Skeletal muscle satellite cell (primary cell): ENCODE data around the gene ABI3BP.

ENCODE experiments used
- H3K27me3 ChIP-seq: 2 replicates; pipeline ENCODE4 v1.7.0; 2013; ENCODE audit warnings: low read length; ENCODE audit not compliant: control insufficient read depth, insufficient read depth
- H3K36me3 ChIP-seq: 2 replicates; pipeline ENCODE4 v1.7.0; 2013; ENCODE audit warnings: mild to moderate bottlenecking, control low read depth, low read length; ENCODE audit not compliant: insufficient read depth
- H3K4me1 ChIP-seq: 2 replicates; pipeline ENCODE4 v1.7.0; 2013; ENCODE audit warnings: low read length; ENCODE audit not compliant: control insufficient read depth, insufficient read depth
- H3K4me2 ChIP-seq: 2 replicates; pipeline ENCODE4 v1.7.0; 2013; ENCODE audit warnings: mild to moderate bottlenecking, low read length
- H3K4me3 ChIP-seq: 2 replicates; pipeline ENCODE4 v1.7.0; 2013; ENCODE audit warnings: low read length
- H3K9ac ChIP-seq: 2 replicates; pipeline ENCODE4 v1.7.0; 2013; ENCODE audit warnings: mild to moderate bottlenecking, low read depth, low read length, moderate library complexity
- H3K9me3 ChIP-seq: replicated peaks from 2 replicates; pipeline ENCODE4 v1.7.0; 2013; ENCODE audit warnings: mild to moderate bottlenecking, control low read depth, low read length

Gene ABI3BP

DNA sequence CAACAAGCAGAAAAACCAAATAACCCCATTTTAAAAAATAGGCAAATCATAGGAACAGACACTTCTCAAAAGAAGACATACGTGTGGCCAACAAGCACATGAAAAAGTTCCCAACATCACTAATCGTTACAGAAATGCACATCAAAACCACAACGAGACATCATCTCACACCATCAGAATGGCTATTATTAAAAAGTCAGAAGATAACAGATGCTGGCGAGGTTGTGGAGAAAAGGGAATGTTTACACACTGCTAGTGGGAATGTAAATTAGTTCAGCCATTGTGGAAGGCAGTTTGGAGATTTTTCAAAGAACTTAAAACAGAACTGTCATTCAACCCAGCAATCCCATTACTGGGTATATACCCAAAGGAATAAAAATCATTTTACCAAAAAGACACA, 60.7 kb downstream of the ABI3BP start:
- H3K9me3 ChIP-seq: no peaks in the 10 kb centered on the region
- no peaks in the 10 kb centered on the region for H3K36me3 ChIP-seq
- H3K27me3 ChIP-seq: no peaks in the 10 kb centered on the region
- H3K9ac ChIP-seq: no peak overlapping the region
- H3K4me2 ChIP-seq: no peak overlapping the region
- peaks cover 12% of the 10 kb centered on the region for H3K4me1 ChIP-seq
- no peak overlapping the region for H3K4me3 ChIP-seq

DNA sequence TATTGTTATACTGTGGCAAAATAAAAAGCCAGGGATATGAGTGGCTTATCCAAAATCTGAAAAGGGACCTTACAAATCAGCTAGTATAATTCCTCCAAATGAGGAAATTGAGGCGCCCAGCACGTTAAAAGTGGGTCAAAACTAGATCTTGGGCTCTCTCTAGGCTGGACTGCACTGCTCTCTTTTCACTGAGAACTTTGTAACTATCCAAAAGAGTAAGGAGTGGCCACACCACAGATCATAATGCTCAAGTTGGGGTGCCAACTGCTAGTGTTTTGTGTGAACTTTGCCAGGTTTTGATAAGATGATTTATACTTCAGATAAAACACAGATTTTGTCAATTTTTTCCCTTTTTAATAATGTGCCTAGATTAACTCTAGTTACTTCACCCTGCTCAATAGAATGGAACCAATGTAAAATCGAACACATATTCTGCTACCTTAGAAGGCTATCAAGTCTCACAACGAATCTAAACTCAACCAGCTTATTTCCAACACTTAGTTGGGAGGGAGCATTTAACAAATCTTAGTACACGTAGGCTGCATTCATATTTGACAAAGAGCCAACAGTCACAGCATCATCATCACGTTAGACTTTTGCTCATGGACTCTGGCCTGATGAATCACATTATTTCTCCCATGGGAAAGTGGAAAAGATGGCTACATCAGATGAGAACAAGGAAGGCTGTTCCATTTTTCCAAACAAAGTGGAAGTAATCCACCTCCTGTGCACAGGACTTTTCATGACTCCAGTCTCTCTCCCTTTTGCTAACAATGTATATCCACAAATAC, 64.4 kb downstream of the ABI3BP start:
- Histone ChIP-seq H3K4me3 (no peak overlapping the region), H3K9ac (peak overlapping the region; percentile 13), H3K4me2 (no peak overlapping the region), H3K4me1 (peaks cover 12% of the 10 kb centered on the region), H3K36me3 (no peaks in the 10 kb centered on the region), H3K9me3 (no peaks in the 10 kb centered on the region), H3K27me3 (no peaks in the 10 kb centered on the region)

DNA sequence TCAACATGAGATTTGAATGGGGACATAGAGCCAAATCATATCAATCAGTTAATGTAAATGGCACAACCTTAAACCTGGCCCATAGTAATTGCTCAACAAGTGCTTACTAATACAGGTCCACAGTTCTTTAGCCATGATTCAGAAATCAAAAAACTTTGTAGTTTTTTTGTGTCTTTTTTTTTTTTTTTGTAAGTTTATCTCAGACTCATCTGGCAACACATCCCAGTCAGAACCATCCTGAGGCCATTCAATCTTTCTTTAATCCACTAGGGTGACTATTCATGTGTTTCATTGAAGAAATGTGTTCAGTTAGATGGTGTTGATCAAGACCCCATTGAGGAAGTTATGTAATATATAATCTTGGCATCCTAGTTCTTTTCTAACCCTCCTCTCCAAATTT, 65.4 kb downstream of the ABI3BP start:
- no peak overlapping the region for H3K9ac ChIP-seq
- H3K9me3 ChIP-seq: no peaks in the 10 kb centered on the region
- peaks cover 12% of the 10 kb centered on the region for H3K4me1 ChIP-seq
- no peaks in the 10 kb centered on the region for H3K36me3 ChIP-seq
- H3K27me3 ChIP-seq: no peaks in the 10 kb centered on the region
- no peak overlapping the region for H3K4me2 ChIP-seq
- H3K4me3 ChIP-seq: no peak overlapping the region

DNA sequence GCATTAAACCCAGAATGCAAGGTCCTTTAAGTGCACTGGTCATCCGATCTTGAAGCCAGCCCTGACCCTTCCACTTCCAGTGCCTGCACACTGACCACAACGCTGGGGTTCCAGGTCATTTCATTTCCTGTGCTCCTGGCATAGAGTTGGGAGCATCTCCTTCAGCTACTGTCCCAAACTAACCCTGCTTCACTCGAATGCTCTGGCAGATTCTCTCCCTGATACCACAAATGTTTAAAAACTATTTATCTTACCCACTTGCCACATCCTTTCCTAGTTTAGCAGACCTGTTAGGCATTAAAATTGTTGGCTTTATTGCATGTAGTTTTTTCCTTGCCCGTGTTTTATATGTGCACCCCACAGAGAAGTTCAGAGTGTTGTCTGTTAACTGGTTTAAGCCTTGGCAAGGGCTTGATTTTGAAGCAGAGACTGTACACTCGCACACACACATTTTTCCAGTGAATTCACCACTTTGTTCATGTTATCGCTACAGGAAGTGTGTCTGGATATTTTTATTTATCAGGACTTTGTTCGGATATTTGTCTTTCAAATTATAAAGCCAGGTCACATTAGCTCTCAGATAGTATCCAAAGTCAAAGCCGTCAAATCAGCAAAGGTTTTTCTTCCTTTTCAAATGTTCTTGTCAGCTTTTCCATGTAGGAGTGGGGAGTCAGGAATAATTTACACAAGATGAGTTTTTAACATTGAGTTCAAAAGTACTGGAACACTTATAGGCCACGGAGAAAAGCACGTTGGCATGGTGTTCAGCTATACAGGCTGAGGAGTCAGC, 77.3 kb downstream of the ABI3BP start:
- Histone ChIP-seq H3K9me3 (no peaks in the 10 kb centered on the region), H3K4me2 (no peak overlapping the region), H3K9ac (no peak overlapping the region), H3K4me1 (peaks cover 16% of the 10 kb centered on the region), H3K4me3 (no peak overlapping the region), H3K36me3 (no peaks in the 10 kb centered on the region), H3K27me3 (no peaks in the 10 kb centered on the region)

DNA sequence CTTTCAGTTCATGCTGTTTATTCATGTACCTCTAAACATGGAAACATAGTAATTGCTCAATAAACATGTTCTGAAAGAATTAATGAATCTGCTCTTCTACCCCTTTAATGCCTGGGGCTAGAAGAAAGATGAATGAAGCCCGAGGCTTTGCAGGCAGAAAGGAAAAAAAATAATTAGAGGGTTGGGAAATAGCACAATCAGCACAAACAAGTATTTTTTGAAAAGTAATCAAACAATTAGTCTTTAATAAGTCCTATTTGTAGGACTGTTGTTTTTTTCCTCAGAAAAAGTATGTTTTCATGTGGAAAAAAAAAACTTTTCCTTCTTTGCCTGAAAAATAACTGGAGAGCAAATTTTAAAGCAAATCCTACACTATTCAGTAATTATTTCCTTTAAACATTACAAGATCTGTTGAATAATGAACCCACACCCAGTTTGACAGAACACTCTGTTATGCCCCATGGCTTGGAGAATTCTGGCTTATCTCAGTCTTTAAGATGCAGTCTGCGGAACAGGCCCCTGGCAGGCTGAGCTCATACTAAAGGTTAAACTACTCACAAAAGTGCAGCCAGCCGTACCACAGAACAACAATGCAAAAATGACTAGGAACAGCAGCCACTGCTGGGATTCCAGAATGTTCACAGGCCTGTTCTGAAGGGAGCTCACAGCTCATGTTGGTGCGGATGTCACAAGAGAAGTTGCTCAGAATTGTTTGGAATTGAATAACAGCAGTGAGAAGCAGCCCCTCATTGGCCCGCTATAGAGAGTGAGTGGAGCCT, 79.2 kb downstream of the ABI3BP start:
- Histone ChIP-seq H3K9ac (no peak overlapping the region), H3K4me3 (no peak overlapping the region)

DNA sequence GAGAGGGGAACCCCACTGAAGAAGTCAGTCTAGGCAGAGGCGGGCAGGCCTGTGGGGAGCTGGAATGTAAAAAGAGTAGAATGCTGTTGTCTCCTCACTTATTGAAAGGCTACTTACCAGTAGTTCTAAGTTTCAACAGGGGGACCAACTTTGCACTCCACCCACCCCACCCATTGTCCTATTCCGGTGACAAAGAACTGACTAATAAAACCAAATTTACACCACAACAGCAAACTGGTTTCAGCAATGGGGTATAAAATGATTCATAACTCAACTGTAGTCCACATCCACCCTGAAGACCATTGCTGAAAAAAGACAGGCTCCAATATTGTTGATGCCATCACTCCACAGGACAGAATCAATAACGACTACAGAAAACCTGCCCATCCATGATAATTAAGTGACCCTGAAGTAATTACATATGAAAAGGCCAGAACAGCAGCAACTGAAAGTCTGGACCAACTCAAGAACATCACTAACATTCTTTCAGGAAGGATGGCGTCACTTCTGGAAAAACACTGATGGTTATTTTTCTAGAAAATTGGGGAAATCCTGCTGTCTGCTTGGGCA, 80.2 kb downstream of the ABI3BP start:
- H3K4me2 ChIP-seq: peak overlapping the region; percentile 10
- H3K36me3 ChIP-seq: no peaks in the 10 kb centered on the region
- H3K4me3 ChIP-seq: no peak overlapping the region

More for the DNA sequence above, 79.2 kb downstream of the ABI3BP start:
- Histone ChIP-seq H3K4me1 (peaks cover 19% of the 10 kb centered on the region), H3K9me3 (no peaks in the 10 kb centered on the region), H3K4me2 (no peak overlapping the region), H3K36me3 (no peaks in the 10 kb centered on the region), H3K27me3 (no peaks in the 10 kb centered on the region)

DNA sequence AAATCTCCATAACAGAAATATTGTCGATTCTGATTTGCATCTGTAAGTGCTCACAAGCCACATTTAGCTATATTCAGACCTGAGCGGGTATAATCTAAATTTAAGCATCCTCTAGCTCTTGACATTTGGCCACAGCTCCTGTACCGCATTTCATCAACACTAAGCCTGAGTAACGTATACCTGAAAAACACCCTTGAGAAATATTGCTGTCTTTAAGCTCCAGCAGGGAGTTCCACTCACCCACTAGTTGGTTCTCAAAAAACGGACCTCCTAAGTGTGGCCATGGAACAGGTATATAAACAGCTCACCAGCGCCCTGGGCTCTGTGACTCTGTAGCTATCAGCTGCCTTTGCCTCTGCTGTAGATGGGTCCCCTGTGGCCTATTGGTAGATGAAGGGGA, 80.7 kb downstream of the ABI3BP start:
- Histone ChIP-seq H3K4me1 (peaks cover 19% of the 10 kb centered on the region), H3K9me3 (no peaks in the 10 kb centered on the region), H3K36me3 (no peaks in the 10 kb centered on the region), H3K4me3 (no peak overlapping the region), H3K9ac (no peak overlapping the region), H3K27me3 (no peaks in the 10 kb centered on the region), H3K4me2 (peak overlapping the region; percentile 10)

More for the DNA sequence above, 80.2 kb downstream of the ABI3BP start:
- H3K9me3 ChIP-seq: no peaks in the 10 kb centered on the region
- H3K27me3 ChIP-seq: no peaks in the 10 kb centered on the region
- no peak overlapping the region for H3K9ac ChIP-seq
- peaks cover 19% of the 10 kb centered on the region for H3K4me1 ChIP-seq

DNA sequence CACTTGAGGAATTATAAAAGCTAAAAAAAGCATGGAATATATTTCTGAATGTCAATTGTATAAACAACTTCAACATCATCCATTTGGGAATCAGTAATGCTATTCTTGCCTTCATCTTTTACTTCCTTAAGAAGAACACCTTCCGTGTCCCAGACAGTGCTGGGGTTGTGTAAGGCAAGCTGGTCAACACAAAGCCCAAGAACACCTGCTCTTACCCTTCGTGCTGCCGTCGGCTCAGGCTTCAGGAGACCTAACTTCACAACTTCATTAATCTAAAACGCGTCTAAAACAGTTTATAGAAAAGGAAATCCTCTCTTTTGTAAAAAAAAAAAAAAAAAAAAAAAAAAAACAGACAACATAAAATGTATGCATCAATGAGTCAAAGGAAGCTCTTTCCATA, 81.3 kb downstream of the ABI3BP start:
- H3K27me3 ChIP-seq: no peaks in the 10 kb centered on the region
- peaks cover 19% of the 10 kb centered on the region for H3K4me1 ChIP-seq
- no peaks in the 10 kb centered on the region for H3K9me3 ChIP-seq
- H3K4me2 ChIP-seq: no peak overlapping the region
- no peak overlapping the region for H3K9ac ChIP-seq
- no peak overlapping the region for H3K4me3 ChIP-seq
- no peaks in the 10 kb centered on the region for H3K36me3 ChIP-seq

DNA sequence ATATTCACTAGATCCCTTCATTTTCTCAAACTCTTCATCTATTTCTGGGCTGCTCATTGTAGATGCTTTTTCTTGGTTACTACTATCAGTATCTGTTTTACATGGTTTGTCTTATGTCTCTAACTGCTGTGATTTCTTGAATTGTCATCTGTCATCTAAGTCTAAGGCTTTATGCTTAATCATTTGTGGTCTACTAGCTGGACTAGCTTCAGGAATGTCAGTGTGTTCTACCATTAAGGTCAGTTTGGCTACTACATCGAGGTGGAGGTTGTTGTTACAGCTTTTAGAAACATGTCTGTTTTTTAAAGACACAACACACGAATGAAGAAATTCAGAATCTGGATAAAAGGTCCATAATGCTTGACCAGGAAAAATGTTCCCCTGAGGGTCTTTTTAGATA, 82.2 kb downstream of the ABI3BP start:
- Histone ChIP-seq H3K9me3 (no peaks in the 10 kb centered on the region), H3K4me3 (no peak overlapping the region), H3K4me2 (no peak overlapping the region), H3K36me3 (no peaks in the 10 kb centered on the region), H3K27me3 (no peaks in the 10 kb centered on the region), H3K9ac (no peak overlapping the region), H3K4me1 (peaks cover 19% of the 10 kb centered on the region)

DNA sequence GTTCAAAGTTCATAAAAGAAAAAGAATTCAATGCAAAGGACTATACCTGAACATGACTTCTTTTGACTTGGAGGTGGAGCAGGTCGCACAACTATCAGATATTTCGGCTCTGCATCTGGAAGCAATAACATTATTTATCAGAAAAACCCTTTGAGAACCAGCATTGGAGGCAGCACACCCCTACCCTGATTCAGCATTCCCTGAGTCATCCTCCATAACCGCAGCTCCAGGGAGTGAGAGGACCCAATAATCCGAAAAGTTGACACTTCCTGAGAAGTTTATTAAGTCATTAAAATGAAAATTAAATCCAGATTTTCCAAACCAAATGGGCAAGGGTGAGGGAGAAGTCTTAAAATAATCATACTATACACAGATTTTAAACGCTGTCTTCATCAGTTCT, 90.6 kb downstream of the ABI3BP start:
- H3K4me2 ChIP-seq: peak overlapping the region; percentile 51
- H3K9ac ChIP-seq: no peak overlapping the region
- H3K4me3 ChIP-seq: no peak overlapping the region
- H3K36me3 ChIP-seq: peaks cover 12% of the 10 kb centered on the region
- H3K27me3 ChIP-seq: no peaks in the 10 kb centered on the region
- peaks cover 43% of the 10 kb centered on the region for H3K4me1 ChIP-seq
- H3K9me3 ChIP-seq: no peaks in the 10 kb centered on the region
